K562 (cell line): ENCODE data around the gene EIF4G1. TPM values are rescaled to one million over a fixed set of nuclear protein-coding genes. Genes with fewer than 3 reads are reported as not detected.

Experiments used
- ATAC-seq: fragments of 200-7000 bp; cut with Tn5 transposase; 3 replicates; pipeline ENCODE4 v1.9.1; 2020; ENCODE audit warnings: moderate library complexity
- BruUV-seq: library from RNA; stranded (reverse); fragments of 400-500 nt; replicated peaks from 2 replicates; lab custom pipeline; 2021; lab: Mats Ljungman, UMichigan
- CTCF ChIA-PET: fragments of 300-600 bp; formaldehyde crosslinking; extraction: SDS; loops from one replicate; lab custom pipeline; 2021; ENCODE audit warnings: low intra/inter-chr PET ratio; lab: Yijun Ruan, JAX
- POLR2A ChIA-PET: fragments of 300-600, 350-650 bp; sonication (Branson Sonifier 250); formaldehyde crosslinking; extraction: SDS; loops from one replicate; lab custom pipeline; 2021; ENCODE audit warnings: antibody characterized with exemption, inconsistent platforms; lab: Yijun Ruan, JAX
- DNase-seq, 4 experiments: peaks; one replicate each; pipeline versions ENCODE4 v3.0.0 to v3.0.0-alpha.2; 2011 to 2018; ENCODE audit warnings: low spot score in 3 of 4, mixed read lengths in 3 of 4; ENCODE audit errors: extremely low read depth in 1 of 4
- FAIRE-seq: peaks from 2 replicates; lab custom pipeline; 2011; peaks lifted over from hg19 to GRCh38; lab: Jason Lieb, UNC
- H2AFZ ChIP-seq: 2 replicates; pipeline ENCODE4 v1.6.0; 2011; ENCODE audit warnings: low read depth, low read length, control low read depth, inconsistent platforms
- H3K27ac ChIP-seq: fragments of 200-600 bp; 3 replicates; pipeline ENCODE4 v1.8.0; 2011; ENCODE audit warnings: low read depth, mild to moderate bottlenecking, control low read depth, inconsistent platforms, low read length, moderate library complexity, mixed read lengths; ENCODE audit errors: extremely low read depth
- H3K27me3 ChIP-seq, 2 experiments: fragments of 300-600 bp in 1 of 2; 2 replicates in 1 of 2; 3 replicates in 1 of 2; pipeline versions ENCODE4 v1.6.0 to v1.8.0; 2011; ENCODE audit warnings: inconsistent platforms in 2 of 2, low read length in 2 of 2, mild to moderate bottlenecking in 1 of 2, mixed read lengths in 1 of 2, moderate library complexity in 1 of 2; ENCODE audit not compliant: control insufficient read depth in 2 of 2, insufficient read depth in 2 of 2
- H3K36me3 ChIP-seq: fragments of 300-600 bp; 3 replicates; pipeline ENCODE4 v1.8.0; 2011; ENCODE audit warnings: mild to moderate bottlenecking, low read length, inconsistent platforms; ENCODE audit not compliant: control insufficient read depth, insufficient read depth
- H3K4me1 ChIP-seq, 2 experiments: fragments of 200-600 bp in 1 of 2; replicated peaks in 1 of 2; 2 replicates in 1 of 2; 3 replicates in 1 of 2; pipeline versions ENCODE4 v1.5.1 to v1.8.0; 2011; ENCODE audit warnings: inconsistent platforms in 2 of 2, low read length in 2 of 2, mild to moderate bottlenecking in 1 of 2, mixed read lengths in 1 of 2, moderate library complexity in 1 of 2; ENCODE audit not compliant: control insufficient read depth in 2 of 2, insufficient read depth in 2 of 2
- H3K4me2 ChIP-seq: 2 replicates; pipeline ENCODE4 v1.6.1; 2011; ENCODE audit warnings: low read length, control low read depth, inconsistent platforms, mixed read lengths; ENCODE audit not compliant: insufficient read depth
- H3K4me3 ChIP-seq: fragments of 200-600 bp; sonication (generic), shearing (Covaris generic); 2 replicates; pipeline ENCODE4 v1.5.1; 2016; ENCODE audit warnings: control low read depth, inconsistent platforms
- H3K79me2 ChIP-seq: fragments of 200-600 bp; 3 replicates; pipeline ENCODE4 v1.8.0; 2011; ENCODE audit warnings: low read length, inconsistent platforms; ENCODE audit not compliant: control insufficient read depth, insufficient read depth
- H3K9ac ChIP-seq, 2 experiments: 2 replicates each; pipeline versions ENCODE4 v1.6.0 to v1.6.1; 2011; ENCODE audit warnings: low read depth in 2 of 2, low read length in 2 of 2, control low read depth in 1 of 2, inconsistent platforms in 1 of 2, mild to moderate bottlenecking in 1 of 2, mixed read lengths in 1 of 2; ENCODE audit not compliant: insufficient read depth in 1 of 2
- H3K9me1 ChIP-seq: one replicate; pipeline ENCODE4 v1.6.0; 2011; ENCODE audit warnings: inconsistent platforms, mild to moderate bottlenecking, low read length, moderate library complexity; ENCODE audit not compliant: control insufficient read depth, insufficient read depth
- H3K9me3 ChIP-seq: replicated peaks from 2 replicates; pipeline ENCODE4 v1.5.1; 2011; ENCODE audit warnings: low read depth, low read length, inconsistent platforms; ENCODE audit not compliant: control insufficient read depth, insufficient read depth
- H4K20me1 ChIP-seq: replicated peaks from 2 replicates; pipeline ENCODE4 v1.6.1; 2011; ENCODE audit warnings: low read length, inconsistent platforms, mixed read lengths; ENCODE audit not compliant: control insufficient read depth, insufficient read depth
- STAT5A ChIP-seq: IDR thresholded peaks from 2 replicates; pipeline ENCODE4 v1.6.1; 2012; ENCODE audit warnings: low read length, inconsistent platforms, borderline replicate concordance
- WGBS: fragments of 100-300 bp; shearing (Covaris generic); methylation state at CpG from one replicate; pipeline ENCODE4 v1.1.6; 2016; ENCODE audit warnings: low coverage, mixed read lengths; ENCODE audit not compliant: insufficient coverage; ENCODE audit errors: missing lambda C conversion rate; 5-methylcytosine and 5-hydroxymethylcytosine counted together
- in situ Hi-C: fragments of 300-500 bp; cut with MboI; formaldehyde crosslinking; loops from 4 replicates; pipeline ENCODE4 v1.15.0; 2018; ENCODE audit warnings: inconsistent platforms, mixed read lengths
- intact Hi-C: fragments of 100-400 bp; cut with micrococcal nuclease; formaldehyde crosslinking; loops from 2 replicates; pipeline ENCODE4 v1.14.2; 2022
- polyA plus RNA-seq, 8 experiments: library from polyadenylated mRNA; depleted of rRNA in 4 of 8; stranded (reverse) in 5 of 8; unstranded in 3 of 8; fragments of >200 nt; fragmentation: Nextera tagmentation in 2 of 8; fragmentation: Illumina TruSeq in 1 of 8; extraction: Ambion mirVana in 2 of 8; extraction: Trizol in 1 of 8; gene quantifications; 2 replicates each; pipeline versions ENCODE4 v1.2.1 to v1.2.3, GENCODE V29; 2011 to 2014; ENCODE audit warnings: inconsistent platforms in 1 of 8, missing spikeins in 1 of 8
- total RNA-seq, 7 experiments: library from RNA; depleted of rRNA in 6 of 7; stranded (reverse); fragments of >200 nt in 6 of 7; fragmentation: Illumina TruSeq in 2 of 7; extraction: Trizol in 2 of 7; gene quantifications; 2 replicates each; pipeline versions ENCODE4 v1.2.1 to v1.2.3, GENCODE V29; 2011 to 2021; ENCODE audit warnings: low replicate concordance in 1 of 7
- TF ChIP-seq, protein P1 (sequence below): sonication (generic); formaldehyde crosslinking; IDR thresholded peaks from 2 replicates; pipeline ENCODE4 v1.8.0; 2022; ENCODE audit warnings: missing genetic modification reagents, mild to moderate bottlenecking, moderate library complexity, borderline replicate concordance
- TF ChIP-seq, protein P2 (sequence below), 3 experiments: fragments of 200-800 bp in 1 of 3; sonication (Bioruptor generic) in 1 of 3; sonication (generic) in 1 of 3; formaldehyde crosslinking in 1 of 3; IDR thresholded peaks; 2 replicates each; pipeline versions ENCODE4 v1.6.1 to v1.8.0; 2016 to 2022; ENCODE audit warnings: mild to moderate bottlenecking in 2 of 3, missing compliant biosample characterization in 2 of 3, missing genetic modification characterization in 2 of 3, missing genetic modification reagents in 1 of 3

EIF4G1 gene
- total and polyA plus RNA-seq, 9 of the 15 experiments (the other 6 are each of a cell fraction or from before 2014, with no cell fraction given) = 4.6 to 505 (median 155) TPM

DNA sequence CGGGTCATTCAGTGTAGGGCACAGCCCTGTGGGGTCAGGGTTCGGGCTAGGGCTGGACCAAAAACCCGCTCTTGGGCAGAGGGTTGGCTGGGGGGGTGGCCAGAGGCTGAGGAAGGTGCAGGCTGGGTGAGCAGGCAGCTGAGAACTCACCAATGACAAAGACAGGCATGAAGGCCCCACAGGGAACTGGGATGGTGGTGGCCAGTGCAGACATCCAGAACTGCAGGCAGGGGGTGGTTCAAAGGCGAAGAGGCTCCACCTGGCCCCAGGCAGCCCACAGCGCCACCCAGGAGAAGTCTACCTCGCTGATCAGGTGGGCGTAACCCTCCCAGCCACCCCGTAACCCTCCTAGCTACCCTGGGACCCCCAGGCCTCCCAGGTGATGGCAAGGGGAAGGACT lies 40.3 kb downstream of the EIF4G1 start:
- Histone ChIP-seq H4K20me1 (no peaks in the 10 kb centered on the region), H3K79me2 (peaks cover 6% of the 10 kb centered on the region; the same call in 2 of the 3 replicates), H3K36me3 (peaks cover 86% of the 10 kb centered on the region; the same call in 2 of the 3 replicates), H3K9me3 (no peaks in the 10 kb centered on the region), H3K9ac (peak overlapping the region in 1 of 2 experiments; percentile 60; a peak in 2 of 4 replicates), H3K27ac (no peak overlapping the region), H3K4me1 (peaks cover 25 to 69% of the 10 kb centered on the region in 2 experiments; a peak in 4 of 5 replicates), H3K4me2 (no peak overlapping the region), H3K27me3 (no peaks in the 10 kb centered on the region), H3K9me1 (peaks cover 5% of the 10 kb centered on the region), H2AFZ (no peak overlapping the region), H3K4me3 (no peak overlapping the region)
- intact Hi-C loops = no loop called here
- WGBS = 91% methylated on average over 5 of the region's 8 CpGs
- no peak for TF ChIP-seq STAT5A
- TF ChIP-seq, protein P1, sequence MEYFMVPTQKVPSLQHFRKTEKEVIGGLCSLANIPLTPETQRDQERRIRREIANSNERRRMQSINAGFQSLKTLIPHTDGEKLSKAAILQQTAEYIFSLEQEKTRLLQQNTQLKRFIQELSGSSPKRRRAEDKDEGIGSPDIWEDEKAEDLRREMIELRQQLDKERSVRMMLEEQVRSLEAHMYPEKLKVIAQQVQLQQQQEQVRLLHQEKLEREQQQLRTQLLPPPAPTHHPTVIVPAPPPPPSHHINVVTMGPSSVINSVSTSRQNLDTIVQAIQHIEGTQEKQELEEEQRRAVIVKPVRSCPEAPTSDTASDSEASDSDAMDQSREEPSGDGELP (CRISPR knock-in tag) = peak; percentile 18; the same call in 1 of the 2 replicates
- TF ChIP-seq, protein P2, sequence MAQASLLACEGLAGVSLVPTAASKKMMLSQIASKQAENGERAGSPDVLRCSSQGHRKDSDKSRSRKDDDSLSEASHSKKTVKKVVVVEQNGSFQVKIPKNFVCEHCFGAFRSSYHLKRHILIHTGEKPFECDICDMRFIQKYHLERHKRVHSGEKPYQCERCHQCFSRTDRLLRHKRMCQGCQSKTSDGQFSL (CRISPR knock-in tag; IDR thresholded peaks at IDR 0.05) = 0 out of 2 replicates have a peak, but pooled peaks have one; percentile 58
- TF ChIP-seq, protein P2 (tag; IDR thresholded peaks at IDR 0.05) = no peak
- in situ Hi-C loops = no loop called here
- FAIRE-seq (no peak), DNase-seq (no peak), ATAC-seq (no peak; the same call in 2 of the 3 replicates)
- CTCF ChIA-PET = no interaction called here
- BruUV-seq = no TSS peak
- POLR2A ChIA-PET = interaction anchor here (0.6 to 1.2 kb wide), 3 partner anchors 9 to 1469 kb away, joined by 3 to 4 read pairs (median 4); no protein-coding TSS in a partner anchor
